ENCODE measurements around the gene ACTR6. TPM values are rescaled to one million over a fixed set of nuclear protein-coding genes. Genes with fewer than 3 reads are reported as not detected.

The ACTR6 gene
- total and polyA plus RNA-seq, 2 donors (not counting 1 experiment from before 2014, with no cell fraction given), result 16.5 to 34.3 TPM

GRCh38 chr12:100239589-100239988, 39.0 kb downstream of the ACTR6 start:
- TF ChIP-seq EZH2 (IDR thresholded peaks at IDR 0.05; ENCODE audit: low read length, missing control alignments) (no peak), CTCF (conservative IDR thresholded peaks at IDR 0.05 in 1 of 2, IDR thresholded peaks at IDR 0.05 in 1 of 2; ENCODE audit: low read depth in 1 of 2, low read length in 2 of 2) (no peak)

GRCh38 chr12:100243137-100243536, 42.5 kb downstream of the ACTR6 start:
- no peak for DNase-seq (ENCODE audit: low read depth in 2 of 2)
- no peak overlapping the region for H2AFZ ChIP-seq (ENCODE audit: low read length)
- no peaks in the 10 kb centered on the region for H3K4me1 ChIP-seq (ENCODE audit: control insufficient read depth, extremely low read depth, insufficient read depth, low read length)
- no peaks in the 10 kb centered on the region for H4K20me1 ChIP-seq (ENCODE audit: control insufficient read depth, extremely low read depth, insufficient read depth, low read length)
- TF ChIP-seq EZH2 (IDR thresholded peaks at IDR 0.05; ENCODE audit: low read length, missing control alignments) (no peak), CTCF (conservative IDR thresholded peaks at IDR 0.05 in 1 of 2, IDR thresholded peaks at IDR 0.05 in 1 of 2; ENCODE audit: low read depth in 1 of 2, low read length in 2 of 2) (no peak)
- H3K27ac ChIP-seq (ENCODE audit: insufficient read depth, low read length), result no peak overlapping the region
- H3K9ac ChIP-seq (ENCODE audit: insufficient read depth, low read length), result no peak overlapping the region
- no peaks in the 10 kb centered on the region for H3K79me2 ChIP-seq (ENCODE audit: control insufficient read depth, insufficient read depth, low read length)
- H3K4me2 ChIP-seq (ENCODE audit: extremely low read depth, insufficient read depth, low read length), result no peak overlapping the region
- H3K4me3 ChIP-seq (replicated peaks in 1 of 4; ENCODE audit: control extremely low read depth in 1 of 4, insufficient read depth in 1 of 4, low read depth in 3 of 4, low read length in 4 of 4), result no peak overlapping the region
- no peaks in the 10 kb centered on the region for H3K36me3 ChIP-seq (ENCODE audit: control insufficient read depth, insufficient read depth, low read length)
- H3K27me3 ChIP-seq (ENCODE audit: control insufficient read depth, insufficient read depth, low read length), result no peaks in the 10 kb centered on the region
- H3K9me3 ChIP-seq (ENCODE audit: control insufficient read depth, insufficient read depth, low read depth, low read length), result no peaks in the 10 kb centered on the region

More at GRCh38 chr12:100239589-100239988, 39.0 kb downstream of the ACTR6 start:
- Histone ChIP-seq H3K9ac (ENCODE audit: insufficient read depth, low read length) (no peak overlapping the region), H3K36me3 (ENCODE audit: control insufficient read depth, insufficient read depth, low read length) (no peaks in the 10 kb centered on the region), H3K4me1 (ENCODE audit: control insufficient read depth, extremely low read depth, insufficient read depth, low read length) (no peaks in the 10 kb centered on the region), H2AFZ (ENCODE audit: low read length) (no peak overlapping the region), H3K4me2 (ENCODE audit: extremely low read depth, insufficient read depth, low read length) (no peak overlapping the region), H4K20me1 (ENCODE audit: control insufficient read depth, extremely low read depth, insufficient read depth, low read length) (no peaks in the 10 kb centered on the region), H3K4me3 (replicated peaks in 1 of 4; ENCODE audit: control extremely low read depth in 1 of 4, insufficient read depth in 1 of 4, low read depth in 3 of 4, low read length in 4 of 4) (no peak overlapping the region), H3K27me3 (ENCODE audit: control insufficient read depth, insufficient read depth, low read length) (no peaks in the 10 kb centered on the region), H3K27ac (ENCODE audit: insufficient read depth, low read length) (no peak overlapping the region), H3K9me3 (ENCODE audit: control insufficient read depth, insufficient read depth, low read depth, low read length) (no peaks in the 10 kb centered on the region), H3K79me2 (ENCODE audit: control insufficient read depth, insufficient read depth, low read length) (no peaks in the 10 kb centered on the region)
- DNase-seq (ENCODE audit: low read depth in 2 of 2), result no peak

GRCh38 chr12:100247765-100248164, 47.1 kb downstream of the ACTR6 start:
- no peak overlapping the region for H3K4me2 ChIP-seq (ENCODE audit: extremely low read depth, insufficient read depth, low read length)
- H4K20me1 ChIP-seq (ENCODE audit: control insufficient read depth, extremely low read depth, insufficient read depth, low read length), result no peaks in the 10 kb centered on the region

More at GRCh38 chr12:100247765-100248164, 47.1 kb downstream of the ACTR6 start:
- H2AFZ ChIP-seq (ENCODE audit: low read length), result no peak overlapping the region
- H3K27me3 ChIP-seq (ENCODE audit: control insufficient read depth, insufficient read depth, low read length), result no peaks in the 10 kb centered on the region
- no peak for DNase-seq (ENCODE audit: low read depth in 2 of 2)
- H3K27ac ChIP-seq (ENCODE audit: insufficient read depth, low read length), result no peak overlapping the region
- no peaks in the 10 kb centered on the region for H3K9me3 ChIP-seq (ENCODE audit: control insufficient read depth, insufficient read depth, low read depth, low read length)
- no peak overlapping the region for H3K9ac ChIP-seq (ENCODE audit: insufficient read depth, low read length)
- H3K79me2 ChIP-seq (ENCODE audit: control insufficient read depth, insufficient read depth, low read length), result no peaks in the 10 kb centered on the region
- H3K36me3 ChIP-seq (ENCODE audit: control insufficient read depth, insufficient read depth, low read length), result no peaks in the 10 kb centered on the region
- H3K4me1 ChIP-seq (ENCODE audit: control insufficient read depth, extremely low read depth, insufficient read depth, low read length), result no peaks in the 10 kb centered on the region
- TF ChIP-seq CTCF (conservative IDR thresholded peaks at IDR 0.05 in 1 of 2, IDR thresholded peaks at IDR 0.05 in 1 of 2; ENCODE audit: low read depth in 1 of 2, low read length in 2 of 2) (no peak), EZH2 (IDR thresholded peaks at IDR 0.05; ENCODE audit: low read length, missing control alignments) (no peak)
- no peak overlapping the region for H3K4me3 ChIP-seq (replicated peaks in 1 of 4; ENCODE audit: control extremely low read depth in 1 of 4, insufficient read depth in 1 of 4, low read depth in 3 of 4, low read length in 4 of 4)
